Breast epithelium (tissue), 3 donors: ENCODE results near the gene SV2C.

ENCODE experiments used
- CTCF ChIP-seq, 3 donors: fragments of 450-650 bp; IDR thresholded peaks; one replicate each; pipeline ENCODE4 v1.5.1; 2016 to 2017; ENCODE audit warnings: antibody characterized with exemption in 3 of 3, mild to moderate bottlenecking in 3 of 3, moderate library complexity in 3 of 3
- POLR2A ChIP-seq: fragments of 450-650 bp; IDR thresholded peaks from one replicate; pipeline ENCODE4 v1.6.1; 2016; ENCODE audit warnings: antibody characterized with exemption, mild to moderate bottlenecking, moderate library complexity
- POLR2AphosphoS5 ChIP-seq, 3 donors: sonication (generic); formaldehyde crosslinking; IDR thresholded peaks; one replicate each; pipeline ENCODE4 v1.6.1; 2017; ENCODE audit warnings: antibody characterized with exemption in 3 of 3

- TF ChIP-seq CTCF (IDR thresholded peaks at IDR 0.05) (no peak), POLR2A (no peak), POLR2AphosphoS5 (IDR thresholded peaks at IDR 0.05) (no peak)
Observed at GRCh38 chr5:76177978-76178377, 94.8 kb downstream of the SV2C start.
